H1 (cell line): ENCODE data around the gene MMP11. TPM values are rescaled to one million over a fixed set of nuclear protein-coding genes. Genes with fewer than 3 reads are reported as not detected.

Experiments
- BCL11A ChIP-seq, 2 experiments: IDR thresholded peaks; one replicate each; pipeline ENCODE4 v1.6.1; 2011; ENCODE audit warnings: low read depth in 2 of 2, low read length in 2 of 2, mild to moderate bottlenecking in 2 of 2
- CHD7 ChIP-seq: fragments of 300-600 bp; sonication (generic); IDR thresholded peaks from 2 replicates; pipeline ENCODE4 v1.7.1; 2012; ENCODE audit warnings: low read length, moderate library complexity, mild to moderate bottlenecking, inconsistent platforms; ENCODE audit not compliant: insufficient replicate concordance
- CTCF ChIP-seq, 3 experiments: IDR thresholded peaks; 1 replicate in 2 of 3; 2 replicates in 1 of 3; pipeline versions ENCODE4 v1.5.1 to v1.6.1; 2011; ENCODE audit warnings: low read length in 3 of 3, mild to moderate bottlenecking in 3 of 3, inconsistent platforms in 2 of 3, low read depth in 1 of 3, moderate library complexity in 1 of 3; ENCODE audit not compliant: insufficient read depth in 1 of 3; ENCODE audit errors: control extremely low read depth in 1 of 3
- HDAC6 ChIP-seq: IDR thresholded peaks from one replicate; pipeline ENCODE4 v1.7.1; 2012; ENCODE audit warnings: low read depth, mild to moderate bottlenecking, inconsistent platforms, low read length, moderate library complexity
- SRF ChIP-seq: IDR thresholded peaks from 2 replicates; pipeline ENCODE4 v1.6.1; 2011; ENCODE audit warnings: mild to moderate bottlenecking, low read depth, low read length, moderate library complexity
- polyA plus RNA-seq, 7 experiments: library from polyadenylated mRNA; depleted of rRNA in 3 of 7; stranded (reverse) in 5 of 7; unstranded in 2 of 7; fragments of >200 nt in 5 of 7; fragments of 200-250 nt in 2 of 7; gene quantifications; 1 replicate in 5 of 7; 2 replicates in 1 of 7; 4 replicates in 1 of 7; pipeline versions ENCODE4 v1.2.1 to v1.2.3, GENCODE V29; 2011 to 2013; ENCODE audit warnings: missing spikeins in 2 of 7, mixed read lengths in 2 of 7
- total RNA-seq: library from RNA; stranded (reverse); fragmentation: NEBNext Ultra II Directional; extraction: Animal tissue kit (Norgen Biotek cat#: 25700); gene quantifications from 2 replicates; pipeline ENCODE4 v1.2.1, GENCODE V29; 2021

MMP11 gene
- total and polyA plus RNA-seq, 2 of the 8 experiments (the other 6 are each of a cell fraction or from before 2014, with no cell fraction given), result 10.2 to 18.3 TPM

- TF ChIP-seq SRF (no peak), CTCF (IDR thresholded peaks at IDR 0.05; ENCODE audit: control extremely low read depth in 1 of 3, insufficient read depth in 1 of 3, low read depth in 1 of 3, low read length in 3 of 3) (no peak), BCL11A (IDR thresholded peaks at IDR 0.05; ENCODE audit: low read depth in 2 of 2, low read length in 2 of 2) (no peak), HDAC6 (no peak), CHD7 (no peak)
These were observed 949 bp downstream of the MMP11 start (continued) for GRCh38 chr22:23773483-23774113.
